Measurements from ENCODE around the gene HLA-DMB.
"Not testable (repeated sequence)": the region's sequence is repeated elsewhere in the genome, so short reads cannot be mapped to it uniquely, and the experiment has no call there.

The HLA-DMB gene

GRCh38 chr6:32949113-32949512 lies 8.3 kb upstream of the HLA-DMB start:
- no peak for DNase-seq (ENCODE audit: low read depth)
- H3K4me3 ChIP-seq (replicated peaks; ENCODE audit: low read depth, low read length): no peak overlapping the region
- TF ChIP-seq CTCF (IDR thresholded peaks at IDR 0.05; ENCODE audit: low read length, missing control alignments): no peak

GRCh38 chr6:32947552-32948465 lies 7.0 kb upstream of the HLA-DMB start:
- DNase-seq (ENCODE audit: low read depth): peak; percentile 53
- no peak overlapping the region for H3K4me3 ChIP-seq (replicated peaks; ENCODE audit: low read depth, low read length)
- peak; percentile 33 for TF ChIP-seq CTCF (IDR thresholded peaks at IDR 0.05; ENCODE audit: low read length, missing control alignments)

GRCh38 chr6:32946893-32947292 lies 6.1 kb upstream of the HLA-DMB start:
- no peak overlapping the region for H3K4me3 ChIP-seq (replicated peaks; ENCODE audit: low read depth, low read length)
- DNase-seq (ENCODE audit: low read depth): no peak
- TF ChIP-seq CTCF (IDR thresholded peaks at IDR 0.05; ENCODE audit: low read length, missing control alignments): no peak

- no peak for DNase-seq (ENCODE audit: low read depth)
- TF ChIP-seq CTCF (IDR thresholded peaks at IDR 0.05; ENCODE audit: low read length, missing control alignments): no peak
- H3K4me3 ChIP-seq (replicated peaks; ENCODE audit: low read depth, low read length): no peak overlapping the region
These were observed 5.1 kb upstream of the HLA-DMB start for GRCh38 chr6:32945953-32946352.

GRCh38 chr6:32945108-32945760 lies 4.4 kb upstream of the HLA-DMB start:
- TF ChIP-seq CTCF (IDR thresholded peaks at IDR 0.05; ENCODE audit: low read length, missing control alignments): no peak
- no peak overlapping the region for H3K4me3 ChIP-seq (replicated peaks; ENCODE audit: low read depth, low read length)
- no peak for DNase-seq (ENCODE audit: low read depth)

- H3K4me3 ChIP-seq (replicated peaks; ENCODE audit: low read depth, low read length): no peak overlapping the region
- TF ChIP-seq CTCF (IDR thresholded peaks at IDR 0.05; ENCODE audit: low read length, missing control alignments): no peak
- no peak for DNase-seq (ENCODE audit: low read depth)
These were observed 3.2 kb upstream of the HLA-DMB start for GRCh38 chr6:32943864-32944649.

- DNase-seq (ENCODE audit: low read depth); H3K4me3 ChIP-seq (replicated peaks; ENCODE audit: low read depth, low read length): not testable (repeated sequence)
These were observed 1.8 kb upstream of the HLA-DMB start for GRCh38 chr6:32942555-32943123.

Data from fibroblast of pulmonary artery (primary cell).